MM.1S (cell line): Measurements from ENCODE around the gene LRMDA.

Experiments used
- EZH2 ChIP-seq: fragments of 300-600 bp; sonication (generic); optimal IDR thresholded peaks from 2 replicates; pipeline ENCODE3; 2017; ENCODE audit warnings: low read depth, mild to moderate bottlenecking, antibody characterized with exemption, low read length, mixed read lengths
- TF ChIP-seq, protein P1 (sequence below): fragments of 300-600 bp; sonication (generic); IDR thresholded peaks from 2 replicates; pipeline ENCODE4 v1.5.1; 2016; ENCODE audit warnings: antibody characterized with exemption, low read length, mixed read lengths

- TF ChIP-seq, protein P1, sequence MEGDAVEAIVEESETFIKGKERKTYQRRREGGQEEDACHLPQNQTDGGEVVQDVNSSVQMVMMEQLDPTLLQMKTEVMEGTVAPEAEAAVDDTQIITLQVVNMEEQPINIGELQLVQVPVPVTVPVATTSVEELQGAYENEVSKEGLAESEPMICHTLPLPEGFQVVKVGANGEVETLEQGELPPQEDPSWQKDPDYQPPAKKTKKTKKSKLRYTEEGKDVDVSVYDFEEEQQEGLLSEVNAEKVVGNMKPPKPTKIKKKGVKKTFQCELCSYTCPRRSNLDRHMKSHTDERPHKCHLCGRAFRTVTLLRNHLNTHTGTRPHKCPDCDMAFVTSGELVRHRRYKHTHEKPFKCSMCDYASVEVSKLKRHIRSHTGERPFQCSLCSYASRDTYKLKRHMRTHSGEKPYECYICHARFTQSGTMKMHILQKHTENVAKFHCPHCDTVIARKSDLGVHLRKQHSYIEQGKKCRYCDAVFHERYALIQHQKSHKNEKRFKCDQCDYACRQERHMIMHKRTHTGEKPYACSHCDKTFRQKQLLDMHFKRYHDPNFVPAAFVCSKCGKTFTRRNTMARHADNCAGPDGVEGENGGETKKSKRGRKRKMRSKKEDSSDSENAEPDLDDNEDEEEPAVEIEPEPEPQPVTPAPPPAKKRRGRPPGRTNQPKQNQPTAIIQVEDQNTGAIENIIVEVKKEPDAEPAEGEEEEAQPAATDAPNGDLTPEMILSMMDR = no peak
- no peak for TF ChIP-seq EZH2
Observed at GRCh38 chr10:75451831-75452230, 20.4 kb downstream of the LRMDA start.
